Activated CD4-positive, alpha-beta T cell treated with anti-CD3 and anti-CD28 coated beads, Interleukin-2, amount 50 U/mL, for 1 hour (primary cell): ENCODE data around the gene FLCN.
A peak's percentile ranks its signal among the peaks of the same experiment; 100 is the strongest.
"Not testable (repeated sequence)": the region's sequence is repeated elsewhere in the genome, so short reads cannot be mapped to it uniquely, and the experiment has no call there.

Source experiments
- DNase-seq: peaks from one replicate; pipeline ENCODE4 v3.0.0-alpha.2; 2020

Gene FLCN

GRCh38 chr17:17237026-17237799, at the start of gene FLCN:
TSS of gene FLCN (minus strand) at chr17:17237168. CDS start at chr17:17228137, 9,031 bp downstream.
- DNase-seq = peak; percentile 87

- no peak for DNase-seq
These were observed 49.0 kb upstream of the FLCN start for GRCh38 chr17:17285951-17286350.

GRCh38 chr17:17280613-17281549, 43.9 kb upstream of the FLCN start, which contains the start of gene COPS3:
TSS of gene COPS3 (minus strand) at chr17:17281246. CDS start at chr17:17281186, 60 bp downstream.
- peak; percentile 95 for DNase-seq

- DNase-seq = no peak
These were observed 42.3 kb upstream of the FLCN start for GRCh38 chr17:17279316-17279715.

GRCh38 chr17:17277431-17277830, 40.5 kb upstream of the FLCN start:
- not testable (repeated sequence) for DNase-seq

GRCh38 chr17:17275971-17276370, 39.0 kb upstream of the FLCN start:
- DNase-seq = no peak

GRCh38 chr17:17269926-17270773, 33.2 kb upstream of the FLCN start:
- peak; percentile 15 for DNase-seq

GRCh38 chr17:17264430-17264829, 27.5 kb upstream of the FLCN start:
- DNase-seq = no peak

GRCh38 chr17:17258998-17259397, 22.0 kb upstream of the FLCN start:
- DNase-seq = no peak

GRCh38 chr17:17258011-17258410, 21.0 kb upstream of the FLCN start:
- no peak for DNase-seq

- no peak for DNase-seq
These were observed 19.3 kb upstream of the FLCN start for GRCh38 chr17:17256316-17256715.

- DNase-seq = not testable (repeated sequence)
These were observed 18.7 kb upstream of the FLCN start for GRCh38 chr17:17255689-17256088.

GRCh38 chr17:17254036-17254435, 17.1 kb upstream of the FLCN start:
- DNase-seq = no peak

- no peak for DNase-seq
These were observed 16.4 kb upstream of the FLCN start for GRCh38 chr17:17253406-17253805.

GRCh38 chr17:17252149-17252661, 15.2 kb upstream of the FLCN start:
- DNase-seq = no peak

GRCh38 chr17:17246879-17247278, 9.9 kb upstream of the FLCN start:
- DNase-seq = no peak

GRCh38 chr17:17243163-17243562, 6.2 kb upstream of the FLCN start:
- no peak for DNase-seq

GRCh38 chr17:17242246-17242645, 5.3 kb upstream of the FLCN start:
- DNase-seq = no peak

- no peak for DNase-seq
These were observed 4.7 kb upstream of the FLCN start for GRCh38 chr17:17241656-17242055.

- no peak for DNase-seq
These were observed 2.9 kb upstream of the FLCN start for GRCh38 chr17:17239832-17240231.

GRCh38 chr17:17236295-17237025, 508 bp downstream of the FLCN start:
- no peak for DNase-seq
